Middle frontal gyrus (tissue), 1 donor: ENCODE measurements around the gene CRHBP.
"Not testable (repeated sequence)": the region's sequence is repeated elsewhere in the genome, so short reads cannot be mapped to it uniquely, and the experiment has no call there.

Experiments
- DNase-seq: peaks from one replicate; pipeline ENCODE4 v3.0.0-alpha.2; 2015; ENCODE audit warnings: low spot score; ENCODE audit errors: extremely low spot score

The CRHBP gene, protein sequence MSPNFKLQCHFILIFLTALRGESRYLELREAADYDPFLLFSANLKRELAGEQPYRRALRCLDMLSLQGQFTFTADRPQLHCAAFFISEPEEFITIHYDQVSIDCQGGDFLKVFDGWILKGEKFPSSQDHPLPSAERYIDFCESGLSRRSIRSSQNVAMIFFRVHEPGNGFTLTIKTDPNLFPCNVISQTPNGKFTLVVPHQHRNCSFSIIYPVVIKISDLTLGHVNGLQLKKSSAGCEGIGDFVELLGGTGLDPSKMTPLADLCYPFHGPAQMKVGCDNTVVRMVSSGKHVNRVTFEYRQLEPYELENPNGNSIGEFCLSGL

DNA sequence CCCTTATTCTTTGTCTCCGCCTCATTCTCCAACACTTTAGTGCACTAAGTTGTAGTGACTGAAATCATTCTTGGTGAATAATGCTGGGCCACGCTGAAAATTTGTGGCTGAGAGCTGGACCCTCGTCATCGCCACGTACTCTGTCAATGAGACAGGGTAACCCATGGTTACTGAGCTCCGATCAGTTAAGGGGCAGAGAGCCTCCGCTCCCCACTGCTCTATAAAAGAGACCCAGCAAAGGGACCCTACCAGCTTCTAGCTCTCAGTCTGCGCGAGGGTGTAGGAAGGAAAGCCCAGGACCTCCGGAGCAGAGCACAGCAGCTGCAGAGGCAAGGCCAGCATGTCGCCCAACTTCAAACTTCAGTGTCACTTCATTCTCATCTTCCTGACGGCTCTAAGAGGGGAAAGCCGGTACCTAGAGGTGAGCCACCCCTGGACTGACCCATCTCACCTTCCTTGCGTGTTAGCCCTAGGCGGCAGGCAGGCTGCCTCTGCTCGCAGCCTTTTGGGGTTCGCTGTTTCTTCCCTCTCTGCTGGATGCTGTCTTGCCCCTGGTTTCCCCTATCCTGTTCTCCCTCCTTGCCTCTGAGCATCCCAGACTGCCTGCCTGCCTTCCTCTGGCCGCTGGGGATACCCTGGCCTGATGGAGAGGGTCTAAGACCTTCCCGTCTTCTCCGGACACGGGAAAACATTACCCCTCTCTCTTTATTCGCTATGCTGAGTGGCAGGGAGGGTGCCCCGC is at the start of gene CRHBP:
Gene CRHBP, plus strand, starts transcription at position 251 of the 742 bp plus-strand sequence. Its CDS starts 90 bp downstream, at position 341.
- no peak for DNase-seq

- no peak for DNase-seq
Measured at GRCh38 chr5:76908166-76908565, 44.7 kb upstream of the CRHBP start.

- DNase-seq = not testable (repeated sequence)
Measured at GRCh38 chr5:76910344-76910933, 42.4 kb upstream of the CRHBP start.

DNA sequence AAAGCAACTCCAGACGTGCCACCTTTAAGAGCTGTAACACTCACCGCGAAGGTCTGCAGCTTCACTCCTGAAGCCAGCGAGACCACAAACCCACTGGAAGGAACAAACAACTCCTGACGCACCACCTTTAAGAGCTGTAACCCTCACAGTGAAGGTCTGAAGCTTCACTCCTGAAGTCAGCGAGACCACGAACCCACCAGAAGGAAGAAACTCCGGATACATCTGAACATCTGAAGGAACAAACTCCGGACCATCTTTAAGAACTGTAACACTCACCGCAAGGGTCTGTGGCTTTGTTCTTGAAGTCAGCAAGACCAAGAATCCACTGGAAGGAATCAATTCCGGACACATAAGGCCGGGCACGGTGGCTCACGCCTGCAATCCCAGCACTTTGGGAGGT is 38.2 kb upstream of the CRHBP start:
- DNase-seq = not testable (repeated sequence)

GRCh38 chr5:76918539-76918938 is 34.3 kb upstream of the CRHBP start:
- no peak for DNase-seq

DNA sequence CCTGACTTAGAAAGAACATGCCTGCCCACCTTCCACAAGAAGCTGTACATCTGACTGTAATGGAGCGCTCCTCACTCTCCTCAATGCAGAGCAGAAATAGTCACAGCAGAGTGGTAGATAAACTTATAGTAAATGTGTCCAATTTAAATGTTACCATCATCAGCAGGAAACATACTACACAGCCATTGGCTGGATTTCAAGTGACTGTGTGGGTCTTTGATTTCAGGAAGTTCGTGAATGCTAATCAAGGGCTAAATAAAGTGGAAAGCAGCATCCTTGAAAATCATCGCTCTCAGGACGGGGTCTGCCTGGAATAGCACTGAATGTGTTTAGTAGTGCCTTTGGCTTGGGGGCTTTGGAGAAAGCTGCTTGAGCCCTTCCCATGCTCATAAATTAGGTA is 32.4 kb upstream of the CRHBP start:
- DNase-seq = no peak

DNA sequence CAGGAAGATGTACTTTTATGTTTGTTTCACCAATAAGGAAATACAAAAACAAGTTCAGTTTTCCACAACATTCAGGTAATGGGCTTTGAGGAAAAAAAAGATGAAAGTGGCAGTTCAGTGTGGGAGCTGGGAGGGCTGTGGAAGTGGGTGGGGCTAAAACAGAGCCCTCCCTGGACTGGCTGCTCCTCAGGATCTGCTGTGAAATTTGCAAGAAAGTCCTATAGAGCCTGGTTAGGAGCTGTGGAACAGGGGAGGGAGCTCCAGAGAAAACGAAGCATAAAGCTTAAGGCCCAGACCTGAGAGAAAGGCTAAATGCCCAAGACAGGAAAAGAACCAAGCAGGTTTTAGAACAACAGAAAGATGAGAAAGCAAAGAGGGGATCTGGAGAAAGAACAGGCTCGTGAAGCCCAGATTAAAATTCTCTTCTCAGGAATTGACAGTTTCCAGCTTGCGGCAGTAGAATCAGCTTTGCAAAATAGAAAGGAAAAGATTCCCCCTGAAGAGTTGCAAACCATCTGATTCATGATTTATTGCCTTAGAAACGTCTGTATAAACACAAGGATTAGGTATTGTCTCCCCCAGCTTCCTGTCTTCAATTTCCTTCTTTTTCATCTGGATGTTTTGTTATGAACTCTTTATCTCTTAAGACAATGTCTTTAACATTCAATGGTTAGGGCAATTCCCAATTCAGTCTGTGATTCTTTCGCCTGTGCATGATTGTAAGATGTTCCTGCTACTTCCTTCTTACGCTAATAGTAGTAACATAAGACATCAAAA is 26.3 kb upstream of the CRHBP start:
- no peak for DNase-seq

DNA sequence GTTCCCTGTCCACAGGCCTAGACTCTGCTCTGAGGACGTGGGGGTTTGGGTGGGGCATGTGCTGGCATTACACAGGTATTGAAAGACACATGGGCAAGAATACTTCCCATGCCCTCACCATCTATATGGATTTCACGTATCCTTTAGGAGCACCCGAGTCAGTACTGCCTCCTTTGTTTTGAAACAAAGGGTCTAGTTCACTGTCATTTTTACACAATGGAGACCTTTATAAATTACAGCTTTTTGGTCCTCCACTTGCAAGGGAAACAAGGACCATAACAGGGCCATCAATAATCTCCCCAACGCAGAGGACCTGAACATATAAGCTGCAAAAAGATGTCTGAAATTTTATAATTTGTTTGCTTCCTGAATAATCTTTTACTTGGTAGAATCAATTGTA is 24.9 kb upstream of the CRHBP start:
- no peak for DNase-seq

GRCh38 chr5:76930083-76930482 is 22.8 kb upstream of the CRHBP start:
- DNase-seq = peak; percentile 58

- no peak for DNase-seq
Measured at GRCh38 chr5:76938177-76938576, 14.7 kb upstream of the CRHBP start.

- no peak for DNase-seq
Measured at GRCh38 chr5:76941000-76941399, 11.8 kb upstream of the CRHBP start.

- no peak for DNase-seq
Measured at GRCh38 chr5:76941442-76941841, 11.4 kb upstream of the CRHBP start.

GRCh38 chr5:76942581-76942980 is 10.3 kb upstream of the CRHBP start:
- DNase-seq = no peak

GRCh38 chr5:76943006-76943405 is 9.8 kb upstream of the CRHBP start:
- DNase-seq = no peak

- no peak for DNase-seq
Measured at GRCh38 chr5:76944638-76945037, 8.2 kb upstream of the CRHBP start.

- not testable (repeated sequence) for DNase-seq
Measured at GRCh38 chr5:76945238-76945637, 7.6 kb upstream of the CRHBP start.

GRCh38 chr5:76946090-76946489 is 6.8 kb upstream of the CRHBP start:
- no peak for DNase-seq

- DNase-seq = no peak
Measured at GRCh38 chr5:76947082-76947503, 5.8 kb upstream of the CRHBP start.

DNA sequence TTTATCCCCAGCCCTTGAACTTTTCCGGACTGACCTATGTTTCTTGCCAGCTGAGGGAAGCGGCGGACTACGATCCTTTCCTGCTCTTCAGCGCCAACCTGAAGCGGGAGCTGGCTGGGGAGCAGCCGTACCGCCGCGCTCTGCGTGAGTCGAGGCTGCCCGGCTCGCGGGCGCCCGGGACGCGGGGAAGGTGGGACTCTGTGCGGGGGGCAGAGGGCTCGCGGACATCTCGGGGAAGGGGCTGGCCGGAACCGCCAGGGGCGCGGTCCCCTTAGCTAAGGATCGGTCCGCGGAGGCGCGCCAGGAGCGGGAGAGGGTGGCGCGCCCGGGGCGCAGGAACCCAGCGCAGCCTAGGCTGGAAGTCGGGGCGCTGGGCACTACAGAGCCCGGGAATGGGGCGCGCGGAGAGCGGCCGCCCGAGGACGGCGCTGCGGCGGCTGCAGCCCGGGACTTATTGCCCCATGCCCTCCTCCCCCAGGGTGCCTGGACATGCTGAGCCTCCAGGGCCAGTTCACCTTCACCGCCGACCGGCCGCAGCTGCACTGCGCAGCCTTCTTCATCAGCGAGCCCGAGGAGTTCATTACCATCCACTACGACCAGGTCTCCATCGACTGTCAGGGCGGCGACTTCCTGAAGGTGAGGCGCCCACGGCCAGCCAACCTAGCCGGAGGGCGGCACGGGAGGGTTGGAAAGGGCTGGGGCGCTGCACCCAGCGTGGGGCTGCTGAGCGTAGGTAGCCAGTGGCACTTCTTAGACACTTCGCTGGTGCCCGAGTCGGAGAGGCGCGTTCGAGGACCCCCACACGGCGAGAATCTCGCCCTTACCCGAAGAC is 922 bp downstream of the CRHBP start:
- no peak for DNase-seq

GRCh38 chr5:76954383-76954763 is 1.5 kb downstream of the CRHBP start:
- no peak for DNase-seq

GRCh38 chr5:76956033-76956432 is 3.2 kb downstream of the CRHBP start:
- DNase-seq = no peak
